Measurements from ENCODE around the gene MAD1L1.
"Not testable (repeated sequence)": the region's sequence is repeated elsewhere in the genome, so short reads cannot be mapped to it uniquely, and the experiment has no call there.

The MAD1L1 gene

GRCh38 chr7:2272031-2272430, 39.3 kb upstream of the MAD1L1 start:
- H3K4me1 ChIP-seq (ENCODE audit: control insufficient read depth in 2 of 2, insufficient read depth in 2 of 2, low read length in 2 of 2) = no peaks in the 10 kb centered on the region
- H3K9ac ChIP-seq (ENCODE audit: low read depth in 1 of 2, low read length in 2 of 2) = no peak overlapping the region
- H3K27ac ChIP-seq (ENCODE audit: low read depth in 2 of 2, low read length in 2 of 2) = no peak overlapping the region
- peaks cover 8 to 18% of the 10 kb centered on the region in 2 donors for H3K36me3 ChIP-seq (ENCODE audit: control insufficient read depth in 2 of 2, insufficient read depth in 2 of 2, low read length in 2 of 2)
- no peaks in the 10 kb centered on the region for H3K9me3 ChIP-seq (ENCODE audit: control insufficient read depth in 2 of 2, low read length in 2 of 2)
- H3K4me3 ChIP-seq (ENCODE audit: low read length in 2 of 2) = no peak overlapping the region
- no peaks in the 10 kb centered on the region for H3K27me3 ChIP-seq (ENCODE audit: control insufficient read depth in 2 of 2, insufficient read depth in 2 of 2, low read length in 2 of 2)

DNA sequence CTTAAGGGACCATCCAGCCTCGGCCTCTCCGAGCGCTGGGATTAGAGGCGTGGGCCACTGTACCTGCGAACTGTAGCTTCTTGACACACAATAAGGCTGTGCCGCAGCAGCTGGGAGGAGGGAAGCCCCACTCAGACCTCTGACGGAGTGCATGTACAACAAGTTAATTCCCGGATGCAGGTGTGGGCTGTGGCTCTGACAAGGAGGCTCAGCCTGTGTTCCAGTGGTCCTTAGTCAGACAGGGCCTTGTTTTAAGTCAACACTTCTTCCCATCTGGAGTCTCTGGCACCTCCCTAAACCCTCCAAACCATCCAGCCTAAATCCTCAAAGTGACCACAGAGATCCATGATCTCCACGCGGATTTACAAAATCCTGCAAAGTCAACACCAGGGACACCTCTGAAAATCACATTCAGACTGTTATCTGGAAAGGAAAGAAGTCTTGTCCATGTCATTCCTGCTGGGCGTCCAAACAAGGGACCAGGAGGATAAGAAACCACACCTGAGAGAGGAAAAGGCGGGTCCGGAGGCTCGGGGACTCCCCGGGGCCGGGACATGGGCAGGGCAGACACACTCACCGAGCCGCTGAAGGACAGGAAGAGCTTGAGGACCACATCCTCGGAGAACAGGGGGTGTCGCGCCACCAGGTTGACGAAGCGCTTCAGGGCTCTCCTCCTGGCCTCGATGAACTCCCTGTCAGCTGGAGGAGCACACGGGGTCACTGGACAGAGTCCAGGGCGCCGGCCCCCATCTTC, 38.7 kb upstream of the MAD1L1 start:
- H3K36me3 ChIP-seq (ENCODE audit: control insufficient read depth in 2 of 2, insufficient read depth in 2 of 2, low read length in 2 of 2) = peaks cover 8 to 18% of the 10 kb centered on the region in 2 donors
- H3K9ac ChIP-seq (ENCODE audit: low read depth in 1 of 2, low read length in 2 of 2) = no peak overlapping the region
- H3K27ac ChIP-seq (ENCODE audit: low read depth in 2 of 2, low read length in 2 of 2) = no peak overlapping the region
- H3K4me3 ChIP-seq (ENCODE audit: low read length in 2 of 2) = no peak overlapping the region
- H3K27me3 ChIP-seq (ENCODE audit: control insufficient read depth in 2 of 2, insufficient read depth in 2 of 2, low read length in 2 of 2) = no peaks in the 10 kb centered on the region
- H3K4me1 ChIP-seq (ENCODE audit: control insufficient read depth in 2 of 2, insufficient read depth in 2 of 2, low read length in 2 of 2) = no peaks in the 10 kb centered on the region
- H3K9me3 ChIP-seq (ENCODE audit: control insufficient read depth in 2 of 2, low read length in 2 of 2) = no peaks in the 10 kb centered on the region

- Histone ChIP-seq H3K27ac (ENCODE audit: low read depth in 2 of 2, low read length in 2 of 2) (no peak overlapping the region), H3K27me3 (ENCODE audit: control insufficient read depth in 2 of 2, insufficient read depth in 2 of 2, low read length in 2 of 2) (no peaks in the 10 kb centered on the region), H3K36me3 (ENCODE audit: control insufficient read depth in 2 of 2, insufficient read depth in 2 of 2, low read length in 2 of 2) (peaks cover 8 to 18% of the 10 kb centered on the region in 2 donors), H3K9me3 (ENCODE audit: control insufficient read depth in 2 of 2, low read length in 2 of 2) (no peaks in the 10 kb centered on the region), H3K4me3 (ENCODE audit: low read length in 2 of 2) (no peak overlapping the region), H3K4me1 (ENCODE audit: control insufficient read depth in 2 of 2, insufficient read depth in 2 of 2, low read length in 2 of 2) (no peaks in the 10 kb centered on the region), H3K9ac (ENCODE audit: low read depth in 1 of 2, low read length in 2 of 2) (no peak overlapping the region)
Measured at GRCh38 chr7:2270495-2270894, 37.8 kb upstream of the MAD1L1 start.

DNA sequence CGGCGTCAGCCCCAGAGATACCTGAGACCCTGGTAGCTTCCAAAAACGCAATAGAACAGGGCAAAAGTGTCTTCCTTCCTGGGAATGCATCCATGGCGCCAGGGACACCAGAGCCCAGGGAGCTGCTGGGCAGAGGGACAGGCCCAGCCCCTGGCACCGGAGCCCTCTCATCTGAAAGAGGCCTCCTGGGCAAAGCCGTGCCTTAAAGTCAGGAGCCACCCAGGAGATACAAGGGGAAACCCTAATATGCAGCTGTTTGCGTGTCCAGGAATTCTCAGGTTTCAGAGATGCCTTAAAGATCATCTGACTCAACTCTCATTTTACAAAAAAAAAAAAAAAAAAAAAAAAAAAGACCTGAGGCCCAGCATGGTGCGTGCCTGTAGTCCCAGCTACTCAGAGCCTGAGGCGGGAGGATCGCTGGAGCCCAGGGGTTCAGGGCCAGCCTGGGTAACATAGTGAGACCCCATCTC, 37.3 kb upstream of the MAD1L1 start:
- Histone ChIP-seq H3K9me3 (ENCODE audit: control insufficient read depth in 2 of 2, low read length in 2 of 2) (no peaks in the 10 kb centered on the region), H3K9ac (ENCODE audit: low read depth in 1 of 2, low read length in 2 of 2) (no peak overlapping the region), H3K27me3 (ENCODE audit: control insufficient read depth in 2 of 2, insufficient read depth in 2 of 2, low read length in 2 of 2) (no peaks in the 10 kb centered on the region), H3K27ac (ENCODE audit: low read depth in 2 of 2, low read length in 2 of 2) (no peak overlapping the region), H3K4me1 (ENCODE audit: control insufficient read depth in 2 of 2, insufficient read depth in 2 of 2, low read length in 2 of 2) (no peaks in the 10 kb centered on the region), H3K36me3 (ENCODE audit: control insufficient read depth in 2 of 2, insufficient read depth in 2 of 2, low read length in 2 of 2) (peaks cover 8 to 19% of the 10 kb centered on the region in 2 donors), H3K4me3 (ENCODE audit: low read length in 2 of 2) (no peak overlapping the region)

GRCh38 chr7:2269089-2269990, 36.6 kb upstream of the MAD1L1 start:
- H3K27ac ChIP-seq (ENCODE audit: low read depth in 2 of 2, low read length in 2 of 2); H3K9me3 ChIP-seq (ENCODE audit: control insufficient read depth in 2 of 2, low read length in 2 of 2); H3K4me3 ChIP-seq (ENCODE audit: low read length in 2 of 2); H3K27me3 ChIP-seq (ENCODE audit: control insufficient read depth in 2 of 2, insufficient read depth in 2 of 2, low read length in 2 of 2); H3K9ac ChIP-seq (ENCODE audit: low read depth in 1 of 2, low read length in 2 of 2); H3K4me1 ChIP-seq (ENCODE audit: control insufficient read depth in 2 of 2, insufficient read depth in 2 of 2, low read length in 2 of 2): not testable (repeated sequence)
- peaks cover 6 to 18% of the 10 kb centered on the region in 2 donors for H3K36me3 ChIP-seq (ENCODE audit: control insufficient read depth in 2 of 2, insufficient read depth in 2 of 2, low read length in 2 of 2)

- Histone ChIP-seq H3K27ac (ENCODE audit: low read depth in 2 of 2, low read length in 2 of 2) (no peak overlapping the region), H3K27me3 (ENCODE audit: control insufficient read depth in 2 of 2, insufficient read depth in 2 of 2, low read length in 2 of 2) (no peaks in the 10 kb centered on the region), H3K36me3 (ENCODE audit: control insufficient read depth in 2 of 2, insufficient read depth in 2 of 2, low read length in 2 of 2) (peaks cover 2 to 26% of the 10 kb centered on the region in 2 donors), H3K4me1 (ENCODE audit: control insufficient read depth in 2 of 2, insufficient read depth in 2 of 2, low read length in 2 of 2) (no peaks in the 10 kb centered on the region), H3K9me3 (ENCODE audit: control insufficient read depth in 2 of 2, low read length in 2 of 2) (no peaks in the 10 kb centered on the region), H3K9ac (ENCODE audit: low read depth in 1 of 2, low read length in 2 of 2) (no peak overlapping the region), H3K4me3 (ENCODE audit: low read length in 2 of 2) (no peak overlapping the region)
Measured at GRCh38 chr7:2266911-2267310, 34.2 kb upstream of the MAD1L1 start.

GRCh38 chr7:2264158-2264557, 31.4 kb upstream of the MAD1L1 start:
- H3K9me3 ChIP-seq (ENCODE audit: control insufficient read depth in 2 of 2, low read length in 2 of 2) = no peaks in the 10 kb centered on the region
- no peaks in the 10 kb centered on the region for H3K27me3 ChIP-seq (ENCODE audit: control insufficient read depth in 2 of 2, insufficient read depth in 2 of 2, low read length in 2 of 2)
- no peak overlapping the region for H3K9ac ChIP-seq (ENCODE audit: low read depth in 1 of 2, low read length in 2 of 2)
- peaks cover 0 to 14% of the 10 kb centered on the region in 2 donors for H3K36me3 ChIP-seq (ENCODE audit: control insufficient read depth in 2 of 2, insufficient read depth in 2 of 2, low read length in 2 of 2)
- H3K4me1 ChIP-seq (ENCODE audit: control insufficient read depth in 2 of 2, insufficient read depth in 2 of 2, low read length in 2 of 2) = no peaks in the 10 kb centered on the region
- no peak overlapping the region for H3K4me3 ChIP-seq (ENCODE audit: low read length in 2 of 2)
- H3K27ac ChIP-seq (ENCODE audit: low read depth in 2 of 2, low read length in 2 of 2) = no peak overlapping the region

DNA sequence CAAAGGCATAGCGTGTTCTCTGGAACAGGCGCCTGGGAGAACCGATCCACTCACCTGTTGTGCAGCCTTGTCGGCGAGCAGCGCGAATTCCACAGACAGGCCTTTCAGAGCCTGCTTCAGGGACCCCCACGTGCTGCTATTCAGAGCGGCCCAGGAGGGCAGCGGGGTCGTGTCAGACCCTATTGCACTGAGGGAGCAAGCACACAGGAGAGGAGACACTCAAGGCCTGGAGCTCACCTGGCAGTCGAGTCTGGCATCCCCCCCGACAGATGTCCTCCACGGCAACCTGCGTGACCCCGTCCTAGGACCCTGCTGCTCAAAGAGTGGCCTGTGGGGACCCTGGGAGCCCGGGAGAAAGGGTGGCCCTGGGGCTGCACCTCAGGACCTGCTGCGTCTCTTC, 30.4 kb upstream of the MAD1L1 start:
- H3K4me3 ChIP-seq (ENCODE audit: low read length in 2 of 2) = no peak overlapping the region
- peaks cover 0 to 17% of the 10 kb centered on the region in 2 donors for H3K36me3 ChIP-seq (ENCODE audit: control insufficient read depth in 2 of 2, insufficient read depth in 2 of 2, low read length in 2 of 2)
- no peak overlapping the region for H3K27ac ChIP-seq (ENCODE audit: low read depth in 2 of 2, low read length in 2 of 2)
- H3K27me3 ChIP-seq (ENCODE audit: control insufficient read depth in 2 of 2, insufficient read depth in 2 of 2, low read length in 2 of 2) = no peaks in the 10 kb centered on the region
- H3K9me3 ChIP-seq (ENCODE audit: control insufficient read depth in 2 of 2, low read length in 2 of 2) = no peaks in the 10 kb centered on the region
- no peaks in the 10 kb centered on the region for H3K4me1 ChIP-seq (ENCODE audit: control insufficient read depth in 2 of 2, insufficient read depth in 2 of 2, low read length in 2 of 2)
- H3K9ac ChIP-seq (ENCODE audit: low read depth in 1 of 2, low read length in 2 of 2) = no peak overlapping the region

GRCh38 chr7:2261611-2262010, 28.9 kb upstream of the MAD1L1 start:
- Histone ChIP-seq H3K9me3 (ENCODE audit: control insufficient read depth in 2 of 2, low read length in 2 of 2) (no peaks in the 10 kb centered on the region), H3K27ac (ENCODE audit: low read depth in 2 of 2, low read length in 2 of 2) (peak overlapping the region; percentile 5 to 56), H3K4me3 (ENCODE audit: low read length in 2 of 2) (no peak overlapping the region), H3K27me3 (ENCODE audit: control insufficient read depth in 2 of 2, insufficient read depth in 2 of 2, low read length in 2 of 2) (no peaks in the 10 kb centered on the region), H3K4me1 (ENCODE audit: control insufficient read depth in 2 of 2, insufficient read depth in 2 of 2, low read length in 2 of 2) (no peaks in the 10 kb centered on the region), H3K9ac (ENCODE audit: low read depth in 1 of 2, low read length in 2 of 2) (no peak overlapping the region), H3K36me3 (ENCODE audit: control insufficient read depth in 2 of 2, insufficient read depth in 2 of 2, low read length in 2 of 2) (peaks cover 0 to 17% of the 10 kb centered on the region in 2 donors)

GRCh38 chr7:2260820-2261219, 28.1 kb upstream of the MAD1L1 start:
- H3K36me3 ChIP-seq (ENCODE audit: control insufficient read depth in 2 of 2, insufficient read depth in 2 of 2, low read length in 2 of 2) = peaks cover 0 to 22% of the 10 kb centered on the region in 2 donors

More at GRCh38 chr7:2260820-2261219, 28.1 kb upstream of the MAD1L1 start:
- Histone ChIP-seq H3K27ac (ENCODE audit: low read depth in 2 of 2, low read length in 2 of 2) (no peak overlapping the region), H3K9ac (ENCODE audit: low read depth in 1 of 2, low read length in 2 of 2) (no peak overlapping the region), H3K4me3 (ENCODE audit: low read length in 2 of 2) (no peak overlapping the region), H3K27me3 (ENCODE audit: control insufficient read depth in 2 of 2, insufficient read depth in 2 of 2, low read length in 2 of 2) (no peaks in the 10 kb centered on the region), H3K4me1 (ENCODE audit: control insufficient read depth in 2 of 2, insufficient read depth in 2 of 2, low read length in 2 of 2) (no peaks in the 10 kb centered on the region), H3K9me3 (ENCODE audit: control insufficient read depth in 2 of 2, low read length in 2 of 2) (no peaks in the 10 kb centered on the region)

Data from mucosa of rectum (tissue), 2 donors.